ENCODE measurements around the gene MAP4K1.
"Not testable (repeated sequence)": the region's sequence is repeated elsewhere in the genome, so short reads cannot be mapped to it uniquely, and the experiment has no call there.

Gene MAP4K1

DNA sequence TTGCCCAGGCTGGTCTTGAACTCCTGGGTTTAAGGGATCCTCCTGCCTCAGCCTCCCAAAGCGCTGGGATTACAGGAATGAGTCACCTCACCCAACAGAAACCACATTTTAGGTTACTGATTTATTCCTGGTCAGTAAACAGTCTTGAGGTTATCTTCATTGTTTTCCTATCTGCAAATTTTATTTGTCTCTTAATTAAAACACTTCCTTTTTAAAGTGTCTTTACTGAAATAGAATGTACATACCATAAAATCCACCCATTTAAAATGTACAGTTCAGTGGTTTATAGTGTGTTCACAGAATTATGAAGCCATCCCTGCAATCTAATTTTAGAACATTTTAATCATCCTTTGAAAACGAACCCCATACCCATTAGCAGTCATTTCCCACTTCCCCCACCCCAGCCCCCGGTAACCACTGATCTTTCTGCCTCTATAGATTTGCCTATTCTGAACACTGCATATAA is 63.0 kb downstream of the MAP4K1 start:
- H3K4me3 ChIP-seq (replicated peaks in 1 of 2; ENCODE audit: low read depth in 2 of 2, low read length in 2 of 2), result no peak overlapping the region
- no peak for TF ChIP-seq CTCF (IDR thresholded peaks at IDR 0.05; ENCODE audit: low read depth, low read length)
- DNase-seq (ENCODE audit: low read depth in 2 of 2), result no peak

DNA sequence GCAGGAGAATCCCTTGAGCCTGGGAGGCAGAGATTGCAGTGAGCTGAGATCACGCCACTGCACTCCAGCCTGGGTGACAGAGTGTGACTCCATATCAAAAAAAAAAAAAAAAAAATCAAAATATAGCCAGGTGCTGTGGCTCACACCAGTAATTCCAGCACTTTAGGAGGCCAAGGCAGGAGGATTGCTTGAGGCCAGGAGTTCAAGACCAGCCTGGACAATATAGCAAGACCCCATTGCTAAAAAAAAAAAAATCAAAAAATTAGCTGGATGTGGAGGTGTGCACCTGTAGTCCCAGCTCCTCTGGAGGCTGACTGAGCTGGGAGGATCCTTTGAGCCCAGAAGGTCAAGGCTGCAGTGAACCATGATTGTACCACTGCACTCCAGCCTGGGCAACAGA is 64.5 kb downstream of the MAP4K1 start:
- not testable (repeated sequence) for H3K4me3 ChIP-seq (replicated peaks in 1 of 2; ENCODE audit: low read depth in 2 of 2, low read length in 2 of 2); DNase-seq (ENCODE audit: low read depth in 2 of 2)

DNA sequence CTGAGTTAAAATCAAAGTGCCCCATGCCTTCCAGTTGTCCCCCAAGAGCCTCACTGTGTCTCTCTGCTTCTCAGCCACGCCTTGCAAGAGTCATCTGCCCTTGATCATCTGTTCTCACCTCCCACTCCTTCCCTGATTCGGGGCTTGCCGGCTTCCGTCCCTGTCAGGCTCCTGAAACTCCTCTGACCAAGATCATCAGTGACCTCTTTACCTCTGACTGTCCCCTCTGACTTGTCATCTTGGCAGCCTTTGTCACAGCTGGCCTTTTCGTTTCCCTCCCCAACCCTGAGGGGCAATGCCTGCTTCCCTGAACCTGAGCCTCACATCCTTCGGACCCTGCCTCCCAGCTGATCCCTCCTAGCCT is 66.3 kb downstream of the MAP4K1 start:
- no peak overlapping the region for H3K4me3 ChIP-seq (replicated peaks in 1 of 2; ENCODE audit: low read depth in 2 of 2, low read length in 2 of 2)
- DNase-seq (ENCODE audit: low read depth in 2 of 2), result no peak
- TF ChIP-seq CTCF (IDR thresholded peaks at IDR 0.05; ENCODE audit: low read depth, low read length), result no peak

DNA sequence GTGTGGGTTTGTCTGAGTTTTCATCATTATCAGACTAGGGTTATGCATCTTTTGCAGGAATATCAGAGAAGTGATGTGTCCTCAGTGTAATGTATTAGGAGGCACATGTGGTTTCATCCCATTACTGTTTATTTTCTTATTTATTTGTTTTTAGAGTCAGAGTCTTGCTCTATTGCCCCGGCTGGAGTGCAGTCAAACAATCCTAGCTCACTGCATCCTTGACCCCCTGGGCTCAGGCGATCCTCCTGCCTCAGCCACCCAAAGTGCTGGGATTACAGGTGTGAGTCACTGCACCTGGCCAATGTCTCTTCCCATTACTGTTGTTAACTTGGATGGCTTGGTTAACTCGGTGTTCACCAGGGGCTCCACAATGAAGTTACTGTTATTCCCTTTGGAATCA is 67.4 kb downstream of the MAP4K1 start:
- no peak for TF ChIP-seq CTCF (IDR thresholded peaks at IDR 0.05; ENCODE audit: low read depth, low read length)
- DNase-seq (ENCODE audit: low read depth in 2 of 2), result no peak
- no peak overlapping the region for H3K4me3 ChIP-seq (replicated peaks in 1 of 2; ENCODE audit: low read depth in 2 of 2, low read length in 2 of 2)

DNA sequence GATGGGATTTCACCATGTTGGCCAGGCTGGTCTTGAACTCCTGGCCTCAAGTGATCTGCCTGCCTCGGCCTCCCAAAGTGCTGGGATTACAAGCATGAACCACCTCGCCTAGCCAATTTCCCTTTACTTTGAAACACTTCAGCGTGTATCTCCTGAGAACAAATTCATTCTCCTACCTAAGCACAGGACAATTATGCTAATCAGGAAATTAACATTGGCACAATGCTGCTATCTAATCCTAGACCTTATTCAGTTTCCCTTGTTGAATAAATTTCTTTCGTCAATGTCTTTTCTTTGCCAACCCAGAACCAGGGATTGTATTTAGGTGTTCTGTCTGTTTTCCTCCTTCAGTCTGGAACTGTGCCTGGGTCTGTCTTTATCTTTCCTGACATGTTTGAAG is 67.8 kb downstream of the MAP4K1 start:
- TF ChIP-seq CTCF (IDR thresholded peaks at IDR 0.05; ENCODE audit: low read depth, low read length), result no peak
- no peak for DNase-seq (ENCODE audit: low read depth in 2 of 2)
- H3K4me3 ChIP-seq (replicated peaks in 1 of 2; ENCODE audit: low read depth in 2 of 2, low read length in 2 of 2), result no peak overlapping the region

- no peak for TF ChIP-seq CTCF (IDR thresholded peaks at IDR 0.05; ENCODE audit: low read depth, low read length)
- no peak overlapping the region for H3K4me3 ChIP-seq (replicated peaks in 1 of 2; ENCODE audit: low read depth in 2 of 2, low read length in 2 of 2)
- DNase-seq (ENCODE audit: low read depth in 2 of 2), result no peak
These were observed 68.7 kb downstream of the MAP4K1 start for GRCh38 chr19:38549061-38549460.

GRCh38 chr19:38547421-38547820 is 70.3 kb downstream of the MAP4K1 start:
- no peak overlapping the region for H3K4me3 ChIP-seq (replicated peaks in 1 of 2; ENCODE audit: low read depth in 2 of 2, low read length in 2 of 2)
- no peak for TF ChIP-seq CTCF (IDR thresholded peaks at IDR 0.05; ENCODE audit: low read depth, low read length)
- no peak for DNase-seq (ENCODE audit: low read depth in 2 of 2)
